Measurements from ENCODE around the gene CASKIN2. TPM values are rescaled to one million over a fixed set of nuclear protein-coding genes. Genes with fewer than 3 reads are reported as not detected.

Gene CASKIN2
- total and polyA plus RNA-seq, 4 donors = 2.3 to 12.1 (median 8.6) TPM

- Histone ChIP-seq H3K36me3 (ENCODE audit: control insufficient read depth in 4 of 4, insufficient read depth in 3 of 4, low read depth in 1 of 4, low read length in 3 of 4) (peaks cover 0 to 47% (median 15%) of the 10 kb centered on the region in 4 donors), H3K4me3 (ENCODE audit: low read depth in 1 of 3, low read length in 3 of 3) (no peak overlapping the region), H3K9ac (ENCODE audit: low read depth in 1 of 2, low read length in 2 of 2) (no peak overlapping the region), H3K27ac (ENCODE audit: low read depth in 1 of 2, low read length in 2 of 2) (no peak overlapping the region), H3K4me1 (ENCODE audit: control insufficient read depth in 4 of 4, insufficient read depth in 4 of 4, low read length in 3 of 4) (peaks cover 0 to 22% (median 4%) of the 10 kb centered on the region in 4 donors), H3K27me3 (ENCODE audit: control insufficient read depth in 4 of 4, insufficient read depth in 4 of 4, low read length in 3 of 4) (no peaks in the 10 kb centered on the region), H3K9me3 (ENCODE audit: control insufficient read depth in 4 of 4, low read length in 3 of 4) (no peaks in the 10 kb centered on the region)
- 91% methylated on average over 19 of the region's 19 CpGs for WGBS
- TF ChIP-seq EGR1 (IDR thresholded peaks at IDR 0.05; ENCODE audit: low read depth in 2 of 2) = no peak
- no peak for TF ChIP-seq FOXA1 (IDR thresholded peaks at IDR 0.05)
- TF ChIP-seq ZBTB33 (IDR thresholded peaks at IDR 0.05) = no peak
- no peak for TF ChIP-seq REST (IDR thresholded peaks at IDR 0.05)
- TF ChIP-seq YY1 (IDR thresholded peaks at IDR 0.05) = no peak
- no peak for DNase-seq (ENCODE audit: low spot score)
These were observed 24.2 kb downstream of the CASKIN2 start for GRCh38 chr17:75490953-75491649.

GRCh38 chr17:75490173-75490743 is 25.1 kb downstream of the CASKIN2 start:
- TF ChIP-seq FOXA1 (IDR thresholded peaks at IDR 0.05) = no peak
- TF ChIP-seq CTCF (IDR thresholded peaks at IDR 0.05; ENCODE audit: low read depth, low read length, missing input control) = no peak
- no peak for TF ChIP-seq ATF3 (IDR thresholded peaks at IDR 0.05)
- no peak for TF ChIP-seq REST (IDR thresholded peaks at IDR 0.05)
- TF ChIP-seq JUND (IDR thresholded peaks at IDR 0.05) = no peak
- TF ChIP-seq GABPA (IDR thresholded peaks at IDR 0.05 in 1 of 2, conservative IDR thresholded peaks at IDR 0.05 in 1 of 2) = no peak
- TF ChIP-seq HNF4G (IDR thresholded peaks at IDR 0.05) = no peak
- TF ChIP-seq TAF1 (conservative IDR thresholded peaks at IDR 0.05) = no peak
- no peak for TF ChIP-seq RXRA (IDR thresholded peaks at IDR 0.05)
- Histone ChIP-seq H3K27me3 (ENCODE audit: control insufficient read depth in 4 of 4, insufficient read depth in 4 of 4, low read length in 3 of 4) (no peaks in the 10 kb centered on the region), H3K4me1 (ENCODE audit: control insufficient read depth in 4 of 4, insufficient read depth in 4 of 4, low read length in 3 of 4) (peaks cover 0 to 22% (median 4%) of the 10 kb centered on the region in 4 donors), H3K9ac (ENCODE audit: low read depth in 1 of 2, low read length in 2 of 2) (no peak overlapping the region), H3K27ac (ENCODE audit: low read depth in 1 of 2, low read length in 2 of 2) (peak overlapping the region in 1 of 2 donors; percentile 16), H3K36me3 (ENCODE audit: control insufficient read depth in 4 of 4, insufficient read depth in 3 of 4, low read depth in 1 of 4, low read length in 3 of 4) (peaks cover 0 to 39% (median 12%) of the 10 kb centered on the region in 4 donors), H3K4me3 (ENCODE audit: low read depth in 1 of 3, low read length in 3 of 3) (no peak overlapping the region), H3K9me3 (ENCODE audit: control insufficient read depth in 4 of 4, low read length in 3 of 4) (no peaks in the 10 kb centered on the region)
- WGBS = 66% methylated on average over 14 of the region's 14 CpGs
- no peak for DNase-seq (ENCODE audit: low spot score)

Measured in liver (tissue), 9 donors.